K562 (cell line): Measurements from ENCODE around the gene WDR13. TPM values are rescaled to one million over a fixed set of nuclear protein-coding genes. Genes with fewer than 3 reads are reported as not detected.

Experiments
- ELF4 ChIP-seq: fragments of 450-650 bp; formaldehyde crosslinking; IDR thresholded peaks from 2 replicates; pipeline ENCODE4 v1.4.0; 2022; ENCODE audit warnings: missing genetic modification characterization
- GMEB1 ChIP-seq: fragments of 250-450 bp; sonication (Bioruptor Pico); IDR thresholded peaks from 2 replicates; pipeline ENCODE4 v1.4.0; 2020; ENCODE audit warnings: mild to moderate bottlenecking
- POLR2A ChIP-seq: fragments of 450-650 bp; conservative IDR thresholded peaks from 2 replicates; pipeline ENCODE4 v1.6.1; 2016
- POU5F1 ChIP-seq: fragments of 150-350 bp; IDR thresholded peaks from 2 replicates; pipeline ENCODE4 v1.6.1; 2014; ENCODE audit warnings: borderline replicate concordance, low read length, low read depth, mild to moderate bottlenecking; ENCODE audit not compliant: partially characterized antibody
- PRDM10 ChIP-seq: fragments of 450-650 bp; IDR thresholded peaks from 2 replicates; pipeline ENCODE4 v1.6.1; 2018; ENCODE audit not compliant: partially characterized antibody
- ZNF12 ChIP-seq: sonication (generic); formaldehyde crosslinking; IDR thresholded peaks from 2 replicates; pipeline ENCODE4 v1.4.0; 2020; ENCODE audit warnings: mild to moderate bottlenecking, missing genetic modification reagents
- ZNF165 ChIP-seq: fragments of 250-450 bp; sonication (Bioruptor Pico); IDR thresholded peaks from 2 replicates; pipeline ENCODE4 v1.4.0; 2020; ENCODE audit warnings: borderline replicate concordance
- ZNF224 ChIP-seq: sonication (generic); formaldehyde crosslinking; IDR thresholded peaks from 2 replicates; pipeline ENCODE4 v1.8.0; 2022; ENCODE audit warnings: mild to moderate bottlenecking, missing genetic modification reagents
- ZNF274 ChIP-seq: IDR thresholded peaks from 2 replicates; pipeline ENCODE4 v1.6.1; 2011; ENCODE audit warnings: low read depth, mild to moderate bottlenecking, low read length, moderate library complexity, borderline replicate concordance
- ZNF76 ChIP-seq: fragments of 250-450 bp; sonication (Bioruptor Pico); IDR thresholded peaks from 2 replicates; pipeline ENCODE4 v1.4.0; 2020; ENCODE audit warnings: mild to moderate bottlenecking, moderate library complexity, borderline replicate concordance
- ZNF780A ChIP-seq: fragments of 250-450 bp; sonication (Bioruptor Pico); IDR thresholded peaks from 2 replicates; pipeline ENCODE4 v1.5.0; 2021; ENCODE audit warnings: mild to moderate bottlenecking
- polyA plus RNA-seq, 8 experiments: library from polyadenylated mRNA; depleted of rRNA in 4 of 8; stranded (reverse) in 5 of 8; unstranded in 3 of 8; fragments of >200 nt; fragmentation: Nextera tagmentation in 2 of 8; fragmentation: Illumina TruSeq in 1 of 8; extraction: Ambion mirVana in 2 of 8; extraction: Trizol in 1 of 8; gene quantifications; 2 replicates each; pipeline versions ENCODE4 v1.2.1 to v1.2.3, GENCODE V29; 2011 to 2014; ENCODE audit warnings: inconsistent platforms in 1 of 8, missing spikeins in 1 of 8
- total RNA-seq, 7 experiments: library from RNA; depleted of rRNA in 6 of 7; stranded (reverse); fragments of >200 nt in 6 of 7; fragmentation: Illumina TruSeq in 2 of 7; extraction: Trizol in 2 of 7; gene quantifications; 2 replicates each; pipeline versions ENCODE4 v1.2.1 to v1.2.3, GENCODE V29; 2011 to 2021; ENCODE audit warnings: low replicate concordance in 1 of 7
- TF ChIP-seq, protein P1 (sequence below): sonication (generic); formaldehyde crosslinking; IDR thresholded peaks from 2 replicates; pipeline ENCODE4 v1.4.0; 2020; ENCODE audit warnings: mild to moderate bottlenecking, missing genetic modification reagents
- TF ChIP-seq, protein P2 (sequence below): fragments of 250-450 bp; sonication (Bioruptor Pico); IDR thresholded peaks from 2 replicates; pipeline ENCODE4 v1.4.0; 2020

The WDR13 gene
- total and polyA plus RNA-seq, 9 of the 15 experiments (the other 6 are each of a cell fraction or from before 2014, with no cell fraction given): 7.4 to 70.5 (median 31.4) TPM

DNA sequence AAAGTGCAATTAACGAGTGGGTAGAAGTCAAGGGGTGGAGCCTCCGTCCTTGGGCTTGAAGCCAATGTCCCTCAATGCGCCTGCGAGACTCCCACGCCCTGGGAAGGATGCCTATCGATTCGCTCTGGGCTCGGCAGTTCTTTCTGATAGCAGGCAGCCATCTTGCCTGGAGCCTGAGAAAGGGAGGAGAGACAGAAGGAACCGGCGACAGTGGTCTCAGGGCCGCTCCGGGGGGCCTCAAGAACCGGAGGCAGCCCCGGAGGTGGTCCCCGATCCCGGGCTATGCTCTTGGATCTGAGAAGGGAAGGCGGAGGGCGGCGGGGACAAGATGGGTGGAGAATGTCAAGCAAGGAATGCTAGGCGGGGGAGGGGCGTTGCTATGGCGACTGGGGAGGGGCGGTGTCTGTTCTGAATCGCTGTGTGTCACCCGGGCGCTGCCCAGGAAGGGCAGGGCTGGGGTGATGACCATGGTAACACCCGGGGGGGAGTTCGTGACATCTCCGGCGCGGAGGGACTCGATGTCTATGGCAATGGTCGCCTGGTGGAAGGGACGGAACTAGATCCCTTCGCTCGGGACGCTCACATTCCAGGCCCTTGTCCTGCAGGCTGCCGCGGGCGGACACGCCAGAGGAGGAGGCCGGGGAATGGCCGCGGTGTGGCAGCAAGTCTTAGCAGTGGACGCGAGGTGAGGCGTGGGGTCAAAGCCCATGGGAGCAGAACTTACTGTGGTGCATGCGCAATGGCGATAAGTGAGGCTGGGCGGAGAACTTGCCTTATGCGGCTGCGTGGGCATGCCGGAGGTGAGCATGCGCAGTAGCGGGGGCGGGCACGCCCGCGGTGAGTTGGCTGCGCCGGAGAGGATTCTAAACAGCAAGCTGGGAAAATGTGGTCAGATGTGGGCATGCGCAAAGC lies at the start of gene WDR13 (continued):
- TF ChIP-seq ZNF780A (CRISPR knock-in tag): no peak
- TF ChIP-seq ZNF76 (CRISPR knock-in tag): no peak
- TF ChIP-seq ELF4 (CRISPR knock-in tag): no peak
- no peak for TF ChIP-seq ZNF12 (CRISPR knock-in tag)
- no peak for TF ChIP-seq ZNF224 (CRISPR knock-in tag)
- TF ChIP-seq ZNF165: no peak
- peak; percentile 86 for TF ChIP-seq POLR2A
- peak; percentile 12 for TF ChIP-seq POU5F1
- no peak for TF ChIP-seq PRDM10
- TF ChIP-seq, protein P1, sequence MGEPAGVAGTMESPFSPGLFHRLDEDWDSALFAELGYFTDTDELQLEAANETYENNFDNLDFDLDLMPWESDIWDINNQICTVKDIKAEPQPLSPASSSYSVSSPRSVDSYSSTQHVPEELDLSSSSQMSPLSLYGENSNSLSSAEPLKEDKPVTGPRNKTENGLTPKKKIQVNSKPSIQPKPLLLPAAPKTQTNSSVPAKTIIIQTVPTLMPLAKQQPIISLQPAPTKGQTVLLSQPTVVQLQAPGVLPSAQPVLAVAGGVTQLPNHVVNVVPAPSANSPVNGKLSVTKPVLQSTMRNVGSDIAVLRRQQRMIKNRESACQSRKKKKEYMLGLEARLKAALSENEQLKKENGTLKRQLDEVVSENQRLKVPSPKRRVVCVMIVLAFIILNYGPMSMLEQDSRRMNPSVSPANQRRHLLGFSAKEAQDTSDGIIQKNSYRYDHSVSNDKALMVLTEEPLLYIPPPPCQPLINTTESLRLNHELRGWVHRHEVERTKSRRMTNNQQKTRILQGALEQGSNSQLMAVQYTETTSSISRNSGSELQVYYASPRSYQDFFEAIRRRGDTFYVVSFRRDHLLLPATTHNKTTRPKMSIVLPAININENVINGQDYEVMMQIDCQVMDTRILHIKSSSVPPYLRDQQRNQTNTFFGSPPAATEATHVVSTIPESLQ: 0 out of 2 replicates have a peak, but pooled peaks have one; percentile 63
- no peak for TF ChIP-seq ZNF274
- TF ChIP-seq, protein P2, sequence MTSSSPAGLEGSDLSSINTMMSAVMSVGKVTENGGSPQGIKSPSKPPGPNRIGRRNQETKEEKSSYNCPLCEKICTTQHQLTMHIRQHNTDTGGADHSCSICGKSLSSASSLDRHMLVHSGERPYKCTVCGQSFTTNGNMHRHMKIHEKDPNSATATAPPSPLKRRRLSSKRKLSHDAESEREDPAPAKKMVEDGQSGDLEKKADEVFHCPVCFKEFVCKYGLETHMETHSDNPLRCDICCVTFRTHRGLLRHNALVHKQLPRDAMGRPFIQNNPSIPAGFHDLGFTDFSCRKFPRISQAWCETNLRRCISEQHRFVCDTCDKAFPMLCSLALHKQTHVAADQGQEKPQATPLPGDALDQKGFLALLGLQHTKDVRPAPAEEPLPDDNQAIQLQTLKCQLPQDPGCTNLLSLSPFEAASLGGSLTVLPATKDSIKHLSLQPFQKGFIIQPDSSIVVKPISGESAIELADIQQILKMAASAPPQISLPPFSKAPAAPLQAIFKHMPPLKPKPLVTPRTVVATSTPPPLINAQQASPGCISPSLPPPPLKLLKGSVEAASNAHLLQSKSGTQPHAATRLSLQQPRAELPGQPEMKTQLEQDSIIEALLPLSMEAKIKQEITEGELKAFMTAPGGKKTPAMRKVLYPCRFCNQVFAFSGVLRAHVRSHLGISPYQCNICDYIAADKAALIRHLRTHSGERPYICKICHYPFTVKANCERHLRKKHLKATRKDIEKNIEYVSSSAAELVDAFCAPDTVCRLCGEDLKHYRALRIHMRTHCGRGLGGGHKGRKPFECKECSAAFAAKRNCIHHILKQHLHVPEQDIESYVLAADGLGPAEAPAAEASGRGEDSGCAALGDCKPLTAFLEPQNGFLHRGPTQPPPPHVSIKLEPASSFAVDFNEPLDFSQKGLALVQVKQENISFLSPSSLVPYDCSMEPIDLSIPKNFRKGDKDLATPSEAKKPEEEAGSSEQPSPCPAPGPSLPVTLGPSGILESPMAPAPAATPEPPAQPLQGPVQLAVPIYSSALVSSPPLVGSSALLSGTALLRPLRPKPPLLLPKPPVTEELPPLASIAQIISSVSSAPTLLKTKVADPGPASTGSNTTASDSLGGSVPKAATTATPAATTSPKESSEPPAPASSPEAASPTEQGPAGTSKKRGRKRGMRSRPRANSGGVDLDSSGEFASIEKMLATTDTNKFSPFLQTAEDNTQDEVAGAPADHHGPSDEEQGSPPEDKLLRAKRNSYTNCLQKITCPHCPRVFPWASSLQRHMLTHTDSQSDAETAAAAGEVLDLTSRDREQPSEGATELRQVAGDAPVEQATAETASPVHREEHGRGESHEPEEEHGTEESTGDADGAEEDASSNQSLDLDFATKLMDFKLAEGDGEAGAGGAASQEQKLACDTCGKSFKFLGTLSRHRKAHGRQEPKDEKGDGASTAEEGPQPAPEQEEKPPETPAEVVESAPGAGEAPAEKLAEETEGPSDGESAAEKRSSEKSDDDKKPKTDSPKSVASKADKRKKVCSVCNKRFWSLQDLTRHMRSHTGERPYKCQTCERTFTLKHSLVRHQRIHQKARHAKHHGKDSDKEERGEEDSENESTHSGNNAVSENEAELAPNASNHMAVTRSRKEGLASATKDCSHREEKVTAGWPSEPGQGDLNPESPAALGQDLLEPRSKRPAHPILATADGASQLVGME (CRISPR knock-in tag): peak; percentile 33; the same call in 1 of the 2 replicates
- TF ChIP-seq GMEB1 (CRISPR knock-in tag): peak; percentile 65
